ENCODE data around the gene EDN2. TPM values are rescaled to one million over a fixed set of nuclear protein-coding genes. Genes with fewer than 3 reads are reported as not detected.
A peak's percentile ranks its signal among the peaks of the same experiment; 100 is the strongest.

The EDN2 gene
- total RNA-seq, 1 donor from 2014 or later, result not detected

DNA sequence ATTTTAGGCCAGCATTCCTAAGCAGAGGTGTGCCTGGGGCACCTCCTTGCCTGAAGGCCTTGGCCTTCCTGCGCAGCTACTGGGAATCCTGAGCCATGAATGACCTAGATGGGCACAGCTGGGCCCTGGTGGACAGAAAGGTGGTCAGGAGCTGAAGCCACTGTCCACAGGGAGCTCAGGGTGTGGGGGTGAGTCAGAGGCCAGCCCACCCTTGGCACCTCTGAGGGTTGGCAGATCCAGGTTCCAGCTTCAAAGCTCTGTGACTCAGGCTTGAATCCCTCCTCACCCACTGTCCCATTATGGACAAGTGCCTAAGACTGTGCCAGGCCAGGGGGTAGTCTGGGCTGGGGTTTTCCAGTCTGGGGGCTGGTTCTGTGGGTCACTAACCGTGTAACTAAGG, 6.4 kb upstream of the EDN2 start:
- no peak overlapping the region for H3K4me3 Mint-ChIP-seq
- peaks cover 21% of the 10 kb centered on the region for H3K4me1 Mint-ChIP-seq
- DNase-seq (no peak), ATAC-seq (ENCODE audit: low read depth) (no peak)
- H3K9me3 Mint-ChIP-seq, result no peaks in the 10 kb centered on the region
- H3K36me3 Mint-ChIP-seq (ENCODE audit: low read depth), result no peaks in the 10 kb centered on the region
- ChIA-PET CTCF (interaction anchor here (1.4 kb wide), 1 partner anchor 24 kb away, joined by 3 read pairs; no protein-coding TSS in a partner anchor), POLR2A (no interaction called here)
- H3K27ac Mint-ChIP-seq, result no peak overlapping the region
- TF ChIP-seq, protein P1, sequence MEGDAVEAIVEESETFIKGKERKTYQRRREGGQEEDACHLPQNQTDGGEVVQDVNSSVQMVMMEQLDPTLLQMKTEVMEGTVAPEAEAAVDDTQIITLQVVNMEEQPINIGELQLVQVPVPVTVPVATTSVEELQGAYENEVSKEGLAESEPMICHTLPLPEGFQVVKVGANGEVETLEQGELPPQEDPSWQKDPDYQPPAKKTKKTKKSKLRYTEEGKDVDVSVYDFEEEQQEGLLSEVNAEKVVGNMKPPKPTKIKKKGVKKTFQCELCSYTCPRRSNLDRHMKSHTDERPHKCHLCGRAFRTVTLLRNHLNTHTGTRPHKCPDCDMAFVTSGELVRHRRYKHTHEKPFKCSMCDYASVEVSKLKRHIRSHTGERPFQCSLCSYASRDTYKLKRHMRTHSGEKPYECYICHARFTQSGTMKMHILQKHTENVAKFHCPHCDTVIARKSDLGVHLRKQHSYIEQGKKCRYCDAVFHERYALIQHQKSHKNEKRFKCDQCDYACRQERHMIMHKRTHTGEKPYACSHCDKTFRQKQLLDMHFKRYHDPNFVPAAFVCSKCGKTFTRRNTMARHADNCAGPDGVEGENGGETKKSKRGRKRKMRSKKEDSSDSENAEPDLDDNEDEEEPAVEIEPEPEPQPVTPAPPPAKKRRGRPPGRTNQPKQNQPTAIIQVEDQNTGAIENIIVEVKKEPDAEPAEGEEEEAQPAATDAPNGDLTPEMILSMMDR (IDR thresholded peaks at IDR 0.05), result no peak
- intact Hi-C loops (cut with micrococcal nuclease), result no loop called here
- H3K27me3 Mint-ChIP-seq, result peaks cover 37% of the 10 kb centered on the region

DNA sequence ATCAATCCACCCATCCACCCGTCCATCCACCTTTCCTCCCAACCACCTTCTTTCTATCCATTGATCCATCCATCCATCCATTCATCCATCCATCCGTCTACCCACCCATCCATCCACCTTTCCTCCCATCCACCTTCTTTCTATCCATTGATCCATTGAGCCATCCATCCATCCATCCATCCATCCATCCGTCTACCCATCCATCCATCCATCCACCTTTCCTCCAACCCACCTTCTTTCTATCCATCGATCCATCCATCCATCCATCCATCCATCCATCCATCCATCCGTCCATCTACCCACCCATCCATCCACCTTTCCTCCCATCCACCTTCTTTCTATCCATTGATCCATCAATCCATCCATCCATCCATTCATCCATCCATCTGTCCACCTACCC, 5.1 kb upstream of the EDN2 start:
- DNase-seq, result no peak
- peaks cover 28% of the 10 kb centered on the region for H3K27me3 Mint-ChIP-seq
- no peaks in the 10 kb centered on the region for H3K9me3 Mint-ChIP-seq
- H3K4me3 Mint-ChIP-seq, result no peak overlapping the region
- intact Hi-C loops (cut with micrococcal nuclease), result no loop called here
- CTCF ChIA-PET, result interaction anchor here (1.4 kb wide), 1 partner anchor 26 kb away, joined by 3 read pairs; no protein-coding TSS in a partner anchor
- no peaks in the 10 kb centered on the region for H3K36me3 Mint-ChIP-seq (ENCODE audit: low read depth)
- ATAC-seq (ENCODE audit: low read depth), result no peak
- TF ChIP-seq, protein P1 (IDR thresholded peaks at IDR 0.05), result no peak
- H3K27ac Mint-ChIP-seq, result no peak overlapping the region
- peaks cover 15% of the 10 kb centered on the region for H3K4me1 Mint-ChIP-seq
- POLR2A ChIA-PET, result no interaction called here

GRCh38 chr1:41488040-41488951, 3.8 kb upstream of the EDN2 start:
- ChIA-PET POLR2A (interaction anchor here (0.6 kb wide), 1 partner anchor 8 kb away, joined by 3 read pairs; no protein-coding TSS in a partner anchor), CTCF (no interaction called here)
- no peaks in the 10 kb centered on the region for H3K36me3 Mint-ChIP-seq (ENCODE audit: low read depth)
- no peaks in the 10 kb centered on the region for H3K9me3 Mint-ChIP-seq
- TF ChIP-seq, protein P1 (IDR thresholded peaks at IDR 0.05), result no peak
- DNase-seq, result no peak
- intact Hi-C loops (cut with micrococcal nuclease), result no loop called here
- peaks cover 28% of the 10 kb centered on the region for H3K27me3 Mint-ChIP-seq
- ATAC-seq (ENCODE audit: low read depth), result no peak
- H3K4me3 Mint-ChIP-seq, result no peak overlapping the region
- peaks cover 15% of the 10 kb centered on the region for H3K4me1 Mint-ChIP-seq
- H3K27ac Mint-ChIP-seq, result no peak overlapping the region

GRCh38 chr1:41487126-41488039, 2.9 kb upstream of the EDN2 start:
- H3K4me1 Mint-ChIP-seq, result peaks cover 15% of the 10 kb centered on the region
- H3K9me3 Mint-ChIP-seq, result no peaks in the 10 kb centered on the region
- H3K36me3 Mint-ChIP-seq (ENCODE audit: low read depth), result no peaks in the 10 kb centered on the region
- ChIA-PET POLR2A (interaction anchor here (0.6 kb wide), 1 partner anchor 9 kb away, joined by 3 read pairs; no protein-coding TSS in a partner anchor), CTCF (no interaction called here)
- ATAC-seq (ENCODE audit: low read depth), result peak; percentile 57
- H3K4me3 Mint-ChIP-seq, result no peak overlapping the region
- peaks cover 28% of the 10 kb centered on the region for H3K27me3 Mint-ChIP-seq
- DNase-seq, result no peak
- H3K27ac Mint-ChIP-seq, result no peak overlapping the region
- TF ChIP-seq, protein P1 (IDR thresholded peaks at IDR 0.05), result no peak
- intact Hi-C loops (cut with micrococcal nuclease), result no loop called here
